CD4-positive, CD25-positive, alpha-beta regulatory T cell (primary cell): ENCODE data around the gene KLK4. TPM values are rescaled to one million over a fixed set of nuclear protein-coding genes. Genes with fewer than 3 reads are reported as not detected.

Experiments used
- ATAC-seq, 2 donors: fragments of 150-1000 bp; cut with Tn5 transposase; one replicate each; pipeline ENCODE4 v1.10.0; 2021; ENCODE audit warnings: low read depth in 2 of 2, moderate number of reproducible peaks in 2 of 2, moderate library complexity in 1 of 2
- DNase-seq, 3 donors: peaks; one replicate each; pipeline versions ENCODE4 v3.0.0 to v3.0.0-alpha.2; 2012 to 2022; ENCODE audit warnings: mixed read lengths in 1 of 3
- H3K27ac ChIP-seq: one replicate; pipeline ENCODE4 v1.7.0; 2013; ENCODE audit warnings: mild to moderate bottlenecking, low read length; ENCODE audit not compliant: insufficient read depth, poor library complexity, severe bottlenecking
- H3K27me3 ChIP-seq: one replicate; pipeline ENCODE4 v1.7.0; 2013; ENCODE audit warnings: low read length; ENCODE audit not compliant: control insufficient read depth, insufficient read depth
- H3K36me3 ChIP-seq: one replicate; pipeline ENCODE4 v1.7.0; 2013; ENCODE audit warnings: mild to moderate bottlenecking, low read length, moderate library complexity; ENCODE audit not compliant: control insufficient read depth, insufficient read depth
- H3K4me1 ChIP-seq: 2 replicates; pipeline ENCODE4 v1.7.0; 2013; ENCODE audit warnings: mild to moderate bottlenecking, low read length; ENCODE audit not compliant: insufficient read depth, control insufficient read depth, poor library complexity, severe bottlenecking
- H3K4me3 ChIP-seq: one replicate; pipeline ENCODE4 v1.7.0; 2013; ENCODE audit warnings: low read depth, mild to moderate bottlenecking, low read length, moderate library complexity
- H3K9me3 ChIP-seq, 2 experiments: 1 replicate in 1 of 2; 2 replicates in 1 of 2; pipeline ENCODE4 v1.7.0; 2013; ENCODE audit warnings: low read length in 2 of 2, mild to moderate bottlenecking in 1 of 2, moderate library complexity in 1 of 2; ENCODE audit not compliant: control insufficient read depth in 2 of 2
- H3K27ac Mint-ChIP-seq, 3 donors: one replicate each; pipeline ENCODE4 v1.8.0; 2020 to 2022; ENCODE audit warnings: mild to moderate bottlenecking in 3 of 3, mixed read lengths in 3 of 3, moderate library complexity in 2 of 3
- H3K27me3 Mint-ChIP-seq: one replicate; pipeline ENCODE4 v1.8.0; 2022; ENCODE audit warnings: mild to moderate bottlenecking, mixed read lengths
- H3K36me3 Mint-ChIP-seq: one replicate; pipeline ENCODE4 v1.8.0; 2020; ENCODE audit warnings: mixed read lengths
- H3K4me1 Mint-ChIP-seq, 4 donors: one replicate each; pipeline ENCODE4 v1.8.0; 2020 to 2022; ENCODE audit warnings: mixed read lengths in 4 of 4, mild to moderate bottlenecking in 1 of 4
- H3K4me3 Mint-ChIP-seq, 4 donors: one replicate each; pipeline ENCODE4 v1.8.0; 2020 to 2022; ENCODE audit warnings: mild to moderate bottlenecking in 4 of 4, mixed read lengths in 4 of 4, moderate library complexity in 3 of 4
- H3K9me3 Mint-ChIP-seq, 7 donors: one replicate each; pipeline ENCODE4 v1.8.0; 2020 to 2022; ENCODE audit warnings: mixed read lengths in 7 of 7, mild to moderate bottlenecking in 3 of 7, moderate library complexity in 2 of 7
- polyA plus RNA-seq, 4 donors: library from polyadenylated mRNA; unstranded; fragments of 300-500 nt; fragmentation: Illumina TruSeq; gene quantifications; one replicate each; pipeline ENCODE4 v1.2.3, GENCODE V29; 2021
- total RNA-seq: library from RNA; stranded (reverse); gene quantifications from one replicate; pipeline ENCODE4 v1.2.3, GENCODE V29; 2022

The KLK4 gene
- total and polyA plus RNA-seq, 5 donors from 2014 or later: not detected

GRCh38 chr19:50891253-50891625 lies 20.0 kb downstream of the KLK4 start:
- Histone ChIP-seq H3K27ac (no peak overlapping the region), H3K27me3 (no peaks in the 10 kb centered on the region), H3K36me3 (no peaks in the 10 kb centered on the region), H3K4me3 (no peak overlapping the region), H3K4me1 (no peaks in the 10 kb centered on the region), H3K9me3 (peaks cover 0 to 12% of the 10 kb centered on the region in 2 experiments)
- Mint-ChIP-seq H3K36me3 (no peaks in the 10 kb centered on the region), H3K4me1 (no peaks in the 10 kb centered on the region), H3K27ac (no peak overlapping the region), H3K4me3 (no peak overlapping the region), H3K9me3 (peaks cover 0 to 22% (median 0%) of the 10 kb centered on the region in 7 donors), H3K27me3 (no peaks in the 10 kb centered on the region)
- DNase-seq (no peak), ATAC-seq (no peak)

GRCh38 chr19:50890422-50891252 lies 20.6 kb downstream of the KLK4 start:
- H3K27ac ChIP-seq: no peak overlapping the region
- no peak for DNase-seq
- no peaks in the 10 kb centered on the region for H3K27me3 ChIP-seq
- no peaks in the 10 kb centered on the region for H3K4me1 Mint-ChIP-seq
- peaks cover 0 to 18% (median 1%) of the 10 kb centered on the region in 7 donors for H3K9me3 Mint-ChIP-seq
- no peaks in the 10 kb centered on the region for H3K36me3 Mint-ChIP-seq
- peak overlapping the region in 1 of 3 donors; percentile 89 for H3K27ac Mint-ChIP-seq
- H3K9me3 ChIP-seq: peaks cover 0 to 12% of the 10 kb centered on the region in 2 experiments
- no peak overlapping the region for H3K4me3 ChIP-seq
- no peaks in the 10 kb centered on the region for H3K4me1 ChIP-seq
- H3K27me3 Mint-ChIP-seq: no peaks in the 10 kb centered on the region
- no peaks in the 10 kb centered on the region for H3K36me3 ChIP-seq
- ATAC-seq: peak in 1 of 2 donors; percentile 34
- H3K4me3 Mint-ChIP-seq: no peak overlapping the region

GRCh38 chr19:50889638-50890037 lies 21.6 kb downstream of the KLK4 start:
- Histone ChIP-seq H3K27ac (no peak overlapping the region), H3K27me3 (no peaks in the 10 kb centered on the region), H3K4me1 (no peaks in the 10 kb centered on the region), H3K9me3 (peaks cover 0 to 5% of the 10 kb centered on the region in 2 experiments), H3K36me3 (no peaks in the 10 kb centered on the region), H3K4me3 (no peak overlapping the region)
- no peak overlapping the region for H3K4me3 Mint-ChIP-seq
- ATAC-seq (no peak), DNase-seq (no peak)
- H3K27me3 Mint-ChIP-seq: no peaks in the 10 kb centered on the region
- H3K9me3 Mint-ChIP-seq: peaks cover 0 to 9% (median 0%) of the 10 kb centered on the region in 7 donors
- no peaks in the 10 kb centered on the region for H3K4me1 Mint-ChIP-seq
- H3K27ac Mint-ChIP-seq: no peak overlapping the region
- no peaks in the 10 kb centered on the region for H3K36me3 Mint-ChIP-seq

- DNase-seq (no peak), ATAC-seq (no peak)
- Histone ChIP-seq H3K36me3 (no peaks in the 10 kb centered on the region), H3K9me3 (no peaks in the 10 kb centered on the region), H3K27me3 (peaks cover 3% of the 10 kb centered on the region), H3K4me1 (no peaks in the 10 kb centered on the region), H3K27ac (no peak overlapping the region), H3K4me3 (no peak overlapping the region)
- Mint-ChIP-seq H3K36me3 (no peaks in the 10 kb centered on the region), H3K9me3 (peaks cover 0 to 2% (median 0%) of the 10 kb centered on the region in 7 donors), H3K27ac (no peak overlapping the region), H3K27me3 (peaks cover 10% of the 10 kb centered on the region), H3K4me3 (no peak overlapping the region), H3K4me1 (peaks cover 0 to 5% (median 0%) of the 10 kb centered on the region in 4 donors)
Observed at GRCh38 chr19:50882188-50882587, 29.0 kb downstream of the KLK4 start.

- Histone ChIP-seq H3K9me3 (no peaks in the 10 kb centered on the region), H3K36me3 (no peaks in the 10 kb centered on the region), H3K27ac (no peak overlapping the region), H3K4me1 (no peaks in the 10 kb centered on the region), H3K27me3 (peaks cover 3% of the 10 kb centered on the region), H3K4me3 (no peak overlapping the region)
- Mint-ChIP-seq H3K27me3 (peaks cover 10% of the 10 kb centered on the region), H3K4me3 (no peak overlapping the region), H3K27ac (no peak overlapping the region), H3K9me3 (no peaks in the 10 kb centered on the region), H3K4me1 (peaks cover 0 to 5% (median 0%) of the 10 kb centered on the region in 4 donors), H3K36me3 (no peaks in the 10 kb centered on the region)
- no peak for DNase-seq
- no peak for ATAC-seq
Observed at GRCh38 chr19:50880241-50880640, 31.0 kb downstream of the KLK4 start.

GRCh38 chr19:50878851-50879250 lies 32.3 kb downstream of the KLK4 start:
- Mint-ChIP-seq H3K4me3 (no peak overlapping the region), H3K27ac (no peak overlapping the region), H3K4me1 (peaks cover 0 to 5% (median 0%) of the 10 kb centered on the region in 4 donors), H3K9me3 (no peaks in the 10 kb centered on the region), H3K36me3 (no peaks in the 10 kb centered on the region), H3K27me3 (peaks cover 10% of the 10 kb centered on the region)
- no peak for DNase-seq
- Histone ChIP-seq H3K9me3 (no peaks in the 10 kb centered on the region), H3K36me3 (no peaks in the 10 kb centered on the region), H3K4me1 (no peaks in the 10 kb centered on the region), H3K27me3 (peaks cover 3% of the 10 kb centered on the region), H3K4me3 (no peak overlapping the region), H3K27ac (no peak overlapping the region)
- no peak for ATAC-seq

GRCh38 chr19:50877338-50877737 lies 33.9 kb downstream of the KLK4 start:
- no peak for ATAC-seq
- DNase-seq: no peak
- peaks cover 0 to 5% (median 0%) of the 10 kb centered on the region in 4 donors for H3K4me1 Mint-ChIP-seq
- peaks cover 15% of the 10 kb centered on the region for H3K27me3 Mint-ChIP-seq
- no peaks in the 10 kb centered on the region for H3K36me3 Mint-ChIP-seq
- no peaks in the 10 kb centered on the region for H3K9me3 Mint-ChIP-seq
- Histone ChIP-seq H3K36me3 (no peaks in the 10 kb centered on the region), H3K9me3 (no peaks in the 10 kb centered on the region), H3K4me3 (no peak overlapping the region), H3K27ac (no peak overlapping the region), H3K27me3 (peaks cover 3% of the 10 kb centered on the region), H3K4me1 (no peaks in the 10 kb centered on the region)
- H3K4me3 Mint-ChIP-seq: no peak overlapping the region
- no peak overlapping the region for H3K27ac Mint-ChIP-seq

- H3K27ac Mint-ChIP-seq: no peak overlapping the region
- no peak for ATAC-seq
- Histone ChIP-seq H3K27ac (no peak overlapping the region), H3K4me1 (no peaks in the 10 kb centered on the region), H3K4me3 (no peak overlapping the region), H3K9me3 (no peaks in the 10 kb centered on the region), H3K36me3 (no peaks in the 10 kb centered on the region), H3K27me3 (peaks cover 3% of the 10 kb centered on the region)
- no peaks in the 10 kb centered on the region for H3K9me3 Mint-ChIP-seq
- DNase-seq: no peak
- H3K4me3 Mint-ChIP-seq: no peak overlapping the region
- H3K27me3 Mint-ChIP-seq: peaks cover 10% of the 10 kb centered on the region
- no peaks in the 10 kb centered on the region for H3K36me3 Mint-ChIP-seq
- H3K4me1 Mint-ChIP-seq: peaks cover 0 to 5% (median 0%) of the 10 kb centered on the region in 4 donors
Observed at GRCh38 chr19:50876456-50876855, 34.7 kb downstream of the KLK4 start.
